Measurements from ENCODE around the gene NPPC.
"Not testable (repeated sequence)": the region's sequence is repeated elsewhere in the genome, so short reads cannot be mapped to it uniquely, and the experiment has no call there.

NPPC gene

GRCh38 chr2:231955758-231956472 lies 29.7 kb upstream of the NPPC start:
- H3K9ac ChIP-seq, result no peak overlapping the region
- H3K9me3 ChIP-seq (ENCODE audit: control insufficient read depth, low read length), result no peaks in the 10 kb centered on the region
- no peak for TF ChIP-seq CTCF (IDR thresholded peaks at IDR 0.05)

GRCh38 chr2:231951452-231952035 lies 25.3 kb upstream of the NPPC start:
- no peak for TF ChIP-seq CTCF (IDR thresholded peaks at IDR 0.05)
- no peak overlapping the region for H2AFZ ChIP-seq

More at GRCh38 chr2:231955758-231956472, 29.7 kb upstream of the NPPC start:
- Histone ChIP-seq H3K4me3 (ENCODE audit: low read depth, low read length) (no peak overlapping the region), H3K4me1 (no peaks in the 10 kb centered on the region), H3K27me3 (ENCODE audit: control insufficient read depth, insufficient read depth, low read length) (no peaks in the 10 kb centered on the region), H2AFZ (no peak overlapping the region), H3K4me2 (ENCODE audit: low read length) (no peak overlapping the region), H3K27ac (no peak overlapping the region), H3K79me2 (peaks cover 2% of the 10 kb centered on the region), H3K36me3 (ENCODE audit: control insufficient read depth, insufficient read depth, low read length) (no peaks in the 10 kb centered on the region)

GRCh38 chr2:231947694-231948093 lies 21.5 kb upstream of the NPPC start:
- H3K27me3 ChIP-seq (ENCODE audit: control insufficient read depth, insufficient read depth, low read length), result no peaks in the 10 kb centered on the region
- no peak overlapping the region for H3K4me3 ChIP-seq (ENCODE audit: low read depth, low read length)
- H3K27ac ChIP-seq, result no peak overlapping the region
- H3K4me1 ChIP-seq, result no peaks in the 10 kb centered on the region
- no peaks in the 10 kb centered on the region for H3K36me3 ChIP-seq (ENCODE audit: control insufficient read depth, insufficient read depth, low read length)
- TF ChIP-seq CTCF (IDR thresholded peaks at IDR 0.05), result no peak
- H3K4me2 ChIP-seq (ENCODE audit: low read length), result no peak overlapping the region
- H2AFZ ChIP-seq, result no peak overlapping the region
- no peaks in the 10 kb centered on the region for H3K9me3 ChIP-seq (ENCODE audit: control insufficient read depth, low read length)
- H3K79me2 ChIP-seq, result no peaks in the 10 kb centered on the region
- H3K9ac ChIP-seq, result no peak overlapping the region

More at GRCh38 chr2:231951452-231952035, 25.3 kb upstream of the NPPC start:
- Histone ChIP-seq H3K9me3 (ENCODE audit: control insufficient read depth, low read length) (no peaks in the 10 kb centered on the region), H3K27ac (no peak overlapping the region), H3K9ac (no peak overlapping the region), H3K79me2 (no peaks in the 10 kb centered on the region), H3K4me3 (ENCODE audit: low read depth, low read length) (no peak overlapping the region), H3K4me1 (no peaks in the 10 kb centered on the region), H3K36me3 (ENCODE audit: control insufficient read depth, insufficient read depth, low read length) (no peaks in the 10 kb centered on the region), H3K4me2 (ENCODE audit: low read length) (no peak overlapping the region), H3K27me3 (ENCODE audit: control insufficient read depth, insufficient read depth, low read length) (no peaks in the 10 kb centered on the region)

- not testable (repeated sequence) for H3K4me3 ChIP-seq (ENCODE audit: low read depth, low read length); H3K36me3 ChIP-seq (ENCODE audit: control insufficient read depth, insufficient read depth, low read length); H3K4me2 ChIP-seq (ENCODE audit: low read length); H3K9me3 ChIP-seq (ENCODE audit: control insufficient read depth, low read length); H3K27me3 ChIP-seq (ENCODE audit: control insufficient read depth, insufficient read depth, low read length); H2AFZ ChIP-seq; H3K4me1 ChIP-seq; H3K27ac ChIP-seq; H3K9ac ChIP-seq; H3K79me2 ChIP-seq
These were observed 20.9 kb upstream of the NPPC start for GRCh38 chr2:231947112-231947511.

GRCh38 chr2:231946241-231946814 lies 20.1 kb upstream of the NPPC start:
- Histone ChIP-seq H3K4me1 (no peaks in the 10 kb centered on the region), H3K27ac (no peak overlapping the region), H3K79me2 (no peaks in the 10 kb centered on the region), H3K4me3 (ENCODE audit: low read depth, low read length) (no peak overlapping the region), H2AFZ (no peak overlapping the region), H3K27me3 (ENCODE audit: control insufficient read depth, insufficient read depth, low read length) (no peaks in the 10 kb centered on the region), H3K9ac (no peak overlapping the region), H3K36me3 (ENCODE audit: control insufficient read depth, insufficient read depth, low read length) (no peaks in the 10 kb centered on the region), H3K4me2 (ENCODE audit: low read length) (no peak overlapping the region), H3K9me3 (ENCODE audit: control insufficient read depth, low read length) (no peaks in the 10 kb centered on the region)
- TF ChIP-seq CTCF (IDR thresholded peaks at IDR 0.05), result no peak

Measured in parathyroid adenoma (tissue), 2 donors.